T-helper 1 cell treated with Interleukin-12 subunit alpha and Interleukin-12 subunit beta and Interleukin-4 antibody, amounts not matched to agents 30 μg/mL and 1 μg/mL, for 36 hours (primary cell): ENCODE results near the gene NNMT.

Experiments used
- H3K27ac Mint-ChIP-seq: one replicate; pipeline ENCODE4 v1.8.0; 2021; ENCODE audit warnings: mild to moderate bottlenecking, mixed read lengths
- H3K27me3 Mint-ChIP-seq: one replicate; pipeline ENCODE4 v1.8.0; 2021; ENCODE audit warnings: low read depth, mixed read lengths
- H3K36me3 Mint-ChIP-seq: one replicate; pipeline ENCODE4 v1.8.0; 2021; ENCODE audit warnings: low read depth, mixed read lengths
- H3K4me1 Mint-ChIP-seq: one replicate; pipeline ENCODE4 v1.8.0; 2021; ENCODE audit warnings: low read depth, mixed read lengths
- H3K4me3 Mint-ChIP-seq: one replicate; pipeline ENCODE4 v1.8.0; 2021; ENCODE audit warnings: mild to moderate bottlenecking, moderate library complexity, mixed read lengths
- H3K9me3 Mint-ChIP-seq: one replicate; pipeline ENCODE4 v1.8.0; 2021; ENCODE audit warnings: mixed read lengths

Gene NNMT

DNA sequence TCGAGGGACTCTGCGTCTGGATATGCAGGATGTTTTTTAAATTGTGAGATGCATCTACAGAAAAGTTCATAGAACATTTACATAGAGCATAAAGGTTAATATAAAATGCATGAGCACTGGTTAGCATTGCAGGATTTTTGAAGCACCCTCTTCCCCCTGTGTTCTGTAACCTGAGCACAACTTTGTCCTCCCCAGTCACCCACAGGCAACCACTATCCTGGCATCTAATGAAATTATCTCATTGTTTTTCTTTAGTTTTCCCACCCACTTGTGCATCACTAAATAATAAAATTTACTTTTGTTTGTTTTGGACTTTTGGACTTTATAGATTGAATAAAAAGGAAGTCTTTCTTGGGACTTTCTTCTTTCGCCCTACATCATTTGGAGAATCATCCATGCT, 10.0 kb upstream of the NNMT start:
- Mint-ChIP-seq H3K27me3 (peaks cover 19% of the 10 kb centered on the region), H3K4me3 (no peak overlapping the region), H3K9me3 (no peaks in the 10 kb centered on the region), H3K36me3 (no peaks in the 10 kb centered on the region), H3K27ac (no peak overlapping the region), H3K4me1 (peaks cover 3% of the 10 kb centered on the region)

DNA sequence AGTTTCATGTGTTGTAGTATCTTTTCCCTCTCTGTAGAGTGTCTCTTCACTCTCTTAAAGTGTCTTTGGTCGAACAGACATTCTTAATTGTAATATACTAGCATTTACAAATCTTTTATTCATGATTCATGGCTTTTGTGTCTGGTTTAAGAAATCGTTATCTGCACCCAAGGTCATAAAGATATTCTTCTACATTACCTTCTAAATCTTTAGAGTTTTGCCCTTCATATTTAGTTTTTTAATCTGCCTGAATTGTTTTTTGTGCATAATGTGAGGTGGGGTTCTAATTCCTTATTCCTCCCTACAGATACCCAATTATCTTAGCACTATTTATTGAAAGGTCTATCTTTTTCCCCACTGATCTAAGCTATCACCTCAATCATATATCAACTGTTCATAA, 9.0 kb upstream of the NNMT start:
- Mint-ChIP-seq H3K36me3 (no peaks in the 10 kb centered on the region), H3K27me3 (peaks cover 19% of the 10 kb centered on the region), H3K4me3 (no peak overlapping the region), H3K4me1 (peaks cover 6% of the 10 kb centered on the region), H3K9me3 (no peaks in the 10 kb centered on the region), H3K27ac (no peak overlapping the region)

DNA sequence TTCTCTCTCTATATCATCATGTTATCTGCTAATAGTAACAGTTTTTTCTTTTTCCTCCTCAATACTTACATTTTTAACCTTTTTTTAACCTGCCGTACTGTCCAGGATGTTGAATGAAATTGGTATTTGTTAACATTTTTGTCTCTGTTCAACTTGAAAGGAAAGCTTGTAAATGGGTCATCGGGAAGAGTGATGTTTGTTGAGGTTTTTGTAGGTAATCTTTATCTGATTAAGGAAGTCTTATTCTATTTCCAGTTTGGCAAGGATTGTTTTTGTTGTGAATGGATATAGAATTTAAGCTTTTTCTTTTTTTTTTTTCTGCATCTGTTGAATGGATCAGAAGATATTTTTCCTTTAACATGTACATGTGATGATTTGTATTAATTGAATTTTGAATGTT, 8.1 kb upstream of the NNMT start:
- Mint-ChIP-seq H3K27me3 (peaks cover 19% of the 10 kb centered on the region), H3K27ac (no peak overlapping the region), H3K36me3 (no peaks in the 10 kb centered on the region), H3K4me3 (no peak overlapping the region), H3K9me3 (no peaks in the 10 kb centered on the region), H3K4me1 (peaks cover 6% of the 10 kb centered on the region)

DNA sequence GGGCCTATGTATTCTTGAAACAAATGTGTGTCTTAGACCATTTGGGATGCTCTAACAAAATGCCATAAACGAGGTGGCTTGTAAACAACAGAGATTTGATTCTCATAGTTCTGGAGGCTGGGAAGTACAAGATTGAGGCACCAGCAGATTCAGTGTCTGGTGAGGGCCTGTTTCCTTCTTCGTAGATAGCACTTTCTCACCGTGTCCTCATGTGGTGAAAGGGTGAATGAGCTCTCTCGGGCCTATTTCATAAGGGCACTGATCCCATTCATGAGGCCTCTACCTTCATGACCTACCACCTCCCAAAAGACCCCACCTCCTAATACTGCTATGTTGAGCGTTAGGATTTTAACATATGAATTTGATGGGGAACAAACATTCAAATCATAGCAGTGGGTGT, 6.4 kb upstream of the NNMT start:
- no peaks in the 10 kb centered on the region for H3K36me3 Mint-ChIP-seq
- H3K4me1 Mint-ChIP-seq = peaks cover 6% of the 10 kb centered on the region

DNA sequence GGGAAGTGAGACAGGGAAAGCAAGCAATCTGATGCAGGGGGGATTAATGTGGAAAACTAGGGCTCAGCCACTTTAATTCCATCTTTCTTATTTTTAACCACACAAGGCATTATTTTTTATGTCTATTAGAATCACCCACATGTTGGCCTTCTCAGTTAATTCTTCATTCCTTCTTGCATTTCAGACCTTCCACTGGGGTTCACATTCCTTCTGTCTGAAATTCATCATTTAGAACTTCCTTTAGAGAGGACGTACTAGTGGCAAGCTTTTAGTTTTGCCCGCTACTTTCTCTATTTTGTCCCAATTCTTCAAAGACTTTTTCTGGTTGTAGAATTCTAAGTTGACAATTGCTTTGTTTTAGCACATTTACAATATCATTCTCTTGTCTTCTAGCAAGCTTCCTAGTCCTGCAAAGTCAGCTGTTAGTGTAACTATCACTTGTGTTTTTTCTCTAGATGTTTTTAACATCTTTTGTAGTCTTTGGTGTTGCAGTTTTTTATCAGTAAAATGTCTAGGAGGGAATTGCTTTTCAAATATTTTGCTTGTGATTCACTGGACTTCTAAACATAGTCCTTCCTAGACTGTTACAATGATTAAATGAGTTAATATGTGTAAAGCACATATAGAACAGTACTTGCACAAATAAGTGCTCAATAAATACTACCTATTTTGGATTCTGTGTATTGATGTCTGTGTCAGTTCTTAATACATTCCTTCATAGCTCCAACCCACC, 5.5 kb upstream of the NNMT start:
- H3K27me3 Mint-ChIP-seq = peaks cover 19% of the 10 kb centered on the region
- peaks cover 6% of the 10 kb centered on the region for H3K4me1 Mint-ChIP-seq
- no peak overlapping the region for H3K4me3 Mint-ChIP-seq
- no peaks in the 10 kb centered on the region for H3K36me3 Mint-ChIP-seq
- no peak overlapping the region for H3K27ac Mint-ChIP-seq
- no peaks in the 10 kb centered on the region for H3K9me3 Mint-ChIP-seq

More for the DNA sequence above, 6.4 kb upstream of the NNMT start:
- Mint-ChIP-seq H3K27ac (no peak overlapping the region), H3K4me3 (no peak overlapping the region), H3K27me3 (peaks cover 19% of the 10 kb centered on the region), H3K9me3 (no peaks in the 10 kb centered on the region)

DNA sequence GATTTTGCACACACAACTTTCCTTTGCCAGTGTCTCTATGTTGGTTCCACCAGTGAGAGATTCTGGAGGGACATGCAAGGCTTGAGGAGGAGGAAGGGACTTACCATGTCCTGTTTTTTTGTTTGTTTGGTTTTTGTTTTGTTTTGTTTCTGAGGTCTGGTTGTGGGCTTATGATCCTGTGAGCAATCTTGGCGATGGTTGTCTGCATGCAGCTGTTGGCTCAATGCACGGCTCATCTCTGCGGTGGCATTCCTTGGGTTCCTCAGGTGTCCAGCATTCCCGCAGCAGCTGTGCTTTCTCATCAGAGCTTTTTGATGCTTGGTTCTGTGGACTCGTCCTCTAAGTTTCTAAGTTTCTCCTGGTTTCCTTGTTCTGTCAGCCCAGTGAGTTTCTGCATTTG, 4.8 kb upstream of the NNMT start:
- no peak overlapping the region for H3K27ac Mint-ChIP-seq
- H3K4me3 Mint-ChIP-seq = no peak overlapping the region
- no peaks in the 10 kb centered on the region for H3K36me3 Mint-ChIP-seq
- H3K4me1 Mint-ChIP-seq = peaks cover 6% of the 10 kb centered on the region
- H3K27me3 Mint-ChIP-seq = peaks cover 22% of the 10 kb centered on the region
- no peaks in the 10 kb centered on the region for H3K9me3 Mint-ChIP-seq

DNA sequence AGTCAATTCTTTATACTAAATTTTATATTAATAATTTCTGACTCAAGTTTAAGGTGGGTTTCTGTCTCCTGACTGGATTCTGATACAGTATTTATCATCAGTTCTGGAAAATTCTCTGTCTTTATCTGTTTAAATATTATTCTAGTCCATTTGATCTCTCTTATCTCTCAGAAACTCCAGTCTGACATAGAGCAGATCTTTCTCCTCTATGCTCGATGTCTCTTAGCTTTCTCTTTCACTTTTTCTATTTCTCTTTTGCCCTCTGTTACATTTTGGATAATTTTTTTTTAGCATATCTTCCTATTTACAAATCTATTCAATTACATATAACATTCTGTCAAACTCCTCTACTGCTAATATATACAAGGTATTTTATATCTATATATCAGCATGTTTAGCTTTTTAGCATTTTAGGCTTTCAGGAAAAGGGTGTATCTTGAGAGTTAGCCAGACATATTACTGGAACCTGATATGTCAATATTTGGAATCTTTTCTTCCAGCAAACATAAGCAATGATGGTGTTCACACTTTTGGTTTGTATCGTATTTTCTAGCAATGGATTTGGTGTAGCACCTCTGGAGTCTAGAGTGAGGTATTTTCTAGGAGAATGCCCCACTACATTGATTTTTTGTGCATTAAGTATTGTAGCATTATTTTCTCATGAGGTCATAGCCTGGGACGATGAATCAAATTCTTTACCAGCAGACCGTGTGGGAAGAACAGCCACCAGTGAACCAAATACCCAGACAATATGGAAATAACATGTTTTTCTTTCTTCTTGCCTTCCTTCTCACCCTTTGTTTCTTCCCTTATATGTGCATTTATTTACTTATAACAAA, 4.1 kb upstream of the NNMT start:
- no peak overlapping the region for H3K27ac Mint-ChIP-seq
- H3K4me3 Mint-ChIP-seq = peak overlapping the region; percentile 12
- no peaks in the 10 kb centered on the region for H3K9me3 Mint-ChIP-seq
- H3K4me1 Mint-ChIP-seq = peaks cover 6% of the 10 kb centered on the region
- peaks cover 20% of the 10 kb centered on the region for H3K27me3 Mint-ChIP-seq
- no peaks in the 10 kb centered on the region for H3K36me3 Mint-ChIP-seq

DNA sequence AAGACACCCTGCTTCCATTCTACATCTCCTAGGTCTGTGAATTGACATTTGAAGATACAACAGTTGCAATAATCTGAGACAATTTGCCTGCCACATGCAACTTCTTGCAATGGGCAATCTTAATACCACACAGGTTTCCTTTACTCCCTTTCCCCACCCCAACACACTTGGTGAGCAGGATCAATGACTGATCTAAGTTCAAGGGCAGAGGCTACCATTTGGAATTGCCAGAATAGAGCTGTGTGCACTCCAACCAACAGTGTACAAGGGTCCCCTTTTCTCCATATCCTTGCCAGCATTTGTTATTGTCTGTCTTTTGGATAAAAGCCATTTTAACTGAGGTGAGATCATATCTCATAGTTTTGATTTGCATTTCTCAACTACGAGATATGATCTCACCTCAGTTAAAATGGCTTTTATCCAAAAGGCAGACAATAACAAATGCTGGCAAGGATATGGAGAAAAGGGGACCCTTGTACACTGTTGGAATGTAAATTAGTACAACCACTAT, 2.9 kb upstream of the NNMT start:
- peaks cover 4% of the 10 kb centered on the region for H3K4me1 Mint-ChIP-seq
- H3K27ac Mint-ChIP-seq = no peak overlapping the region
- H3K9me3 Mint-ChIP-seq = no peaks in the 10 kb centered on the region
- H3K36me3 Mint-ChIP-seq = no peaks in the 10 kb centered on the region
- peaks cover 16% of the 10 kb centered on the region for H3K27me3 Mint-ChIP-seq
- no peak overlapping the region for H3K4me3 Mint-ChIP-seq

DNA sequence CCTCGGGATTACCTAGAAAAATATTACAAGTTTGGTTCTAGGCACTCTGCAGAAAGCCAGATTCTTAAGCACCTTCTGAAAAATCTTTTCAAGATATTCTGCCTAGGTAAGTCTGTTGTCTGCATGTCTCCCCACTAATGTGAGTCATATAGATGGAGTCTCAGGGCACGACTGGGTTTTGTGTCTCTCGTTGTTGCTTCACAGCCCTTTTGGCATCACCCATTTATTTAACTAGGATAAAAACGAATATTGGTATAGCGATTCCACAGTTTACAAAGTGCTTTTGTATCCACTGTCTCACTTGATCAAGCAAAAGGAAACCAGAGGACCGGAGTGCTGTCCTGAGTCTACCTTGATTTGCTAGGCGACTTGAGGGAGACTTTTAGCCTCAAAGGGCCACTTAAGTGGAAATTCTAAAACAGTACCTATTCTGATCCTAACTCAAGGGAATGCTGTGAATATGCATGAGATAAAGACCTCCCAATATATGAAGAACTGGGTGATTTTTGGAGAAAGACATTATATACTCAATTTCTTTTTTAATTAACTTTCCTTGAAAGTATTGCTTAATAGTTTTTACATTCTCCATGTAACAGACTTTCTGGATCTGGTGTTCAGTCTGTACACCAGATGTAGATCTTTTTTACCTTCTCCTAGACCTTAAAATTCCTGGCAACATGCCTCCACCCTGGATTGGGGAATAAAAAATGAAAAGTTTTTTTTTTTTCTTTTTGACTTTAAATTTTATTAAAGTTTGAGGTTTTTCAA, 590 bp downstream of the NNMT start:
- H3K9me3 Mint-ChIP-seq = peaks cover 5% of the 10 kb centered on the region
- peaks cover 10% of the 10 kb centered on the region for H3K27me3 Mint-ChIP-seq
- H3K4me1 Mint-ChIP-seq = peaks cover 2% of the 10 kb centered on the region
- H3K4me3 Mint-ChIP-seq = no peak overlapping the region
- H3K36me3 Mint-ChIP-seq = no peaks in the 10 kb centered on the region
- no peak overlapping the region for H3K27ac Mint-ChIP-seq

DNA sequence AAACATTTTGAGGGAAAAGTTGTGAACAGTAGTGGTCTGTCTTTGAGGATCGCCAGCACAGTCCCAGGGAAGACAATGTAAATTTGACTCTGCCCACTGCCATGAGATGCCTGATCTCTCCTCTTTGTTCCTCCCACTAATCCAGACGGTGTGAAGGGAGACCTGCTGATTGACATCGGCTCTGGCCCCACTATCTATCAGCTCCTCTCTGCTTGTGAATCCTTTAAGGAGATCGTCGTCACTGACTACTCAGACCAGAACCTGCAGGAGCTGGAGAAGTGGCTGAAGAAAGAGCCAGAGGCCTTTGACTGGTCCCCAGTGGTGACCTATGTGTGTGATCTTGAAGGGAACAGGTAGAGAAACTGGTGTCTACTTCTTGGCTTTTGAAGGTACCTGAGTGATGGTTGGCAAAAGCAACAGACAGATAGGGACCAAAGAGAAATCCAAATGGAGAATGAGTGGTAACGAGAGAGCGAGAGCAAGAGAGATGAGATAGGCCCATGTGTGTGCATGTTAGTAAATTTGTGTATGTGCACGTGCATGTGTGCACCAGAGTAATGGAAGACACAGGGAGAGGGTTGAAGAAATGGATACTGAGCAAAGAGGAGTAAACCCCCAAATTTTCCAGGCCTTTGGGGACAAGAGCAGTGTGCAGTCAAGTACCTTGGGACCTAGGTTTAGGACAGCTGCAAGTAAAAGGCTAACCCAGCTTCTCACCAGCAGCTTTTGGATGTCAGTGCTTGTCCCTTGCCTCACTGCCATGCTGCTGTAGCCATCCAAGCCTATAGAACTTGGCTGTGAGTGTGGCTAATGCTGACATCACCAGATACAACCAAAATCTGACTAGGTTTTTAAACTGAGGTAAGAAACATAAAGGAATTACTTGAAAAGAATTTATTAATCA, 1.9 kb downstream of the NNMT start:
- peaks cover 15% of the 10 kb centered on the region for H3K27me3 Mint-ChIP-seq
- peaks cover 5% of the 10 kb centered on the region for H3K9me3 Mint-ChIP-seq
- no peak overlapping the region for H3K4me3 Mint-ChIP-seq
- H3K27ac Mint-ChIP-seq = no peak overlapping the region
- H3K36me3 Mint-ChIP-seq = no peaks in the 10 kb centered on the region
- H3K4me1 Mint-ChIP-seq = no peaks in the 10 kb centered on the region

DNA sequence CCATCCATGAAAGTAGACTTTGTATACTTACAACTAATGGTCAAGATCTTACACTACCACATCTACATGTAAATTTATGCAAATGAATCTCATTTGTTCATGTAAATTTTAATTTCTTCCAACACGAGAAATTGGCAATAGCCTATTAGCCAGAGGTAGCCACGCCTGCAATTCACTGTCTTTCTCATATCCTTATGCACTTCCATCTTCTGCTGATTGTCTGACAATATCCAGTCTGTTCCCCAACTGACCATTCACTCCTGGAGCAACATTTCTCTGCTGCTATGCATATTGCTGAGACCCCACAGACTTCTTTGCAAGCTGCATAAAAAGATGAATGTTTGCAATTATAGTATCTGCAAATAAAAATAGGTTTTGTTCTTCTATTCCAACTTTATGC, 2.5 kb downstream of the NNMT start:
- Mint-ChIP-seq H3K4me3 (no peak overlapping the region), H3K4me1 (no peaks in the 10 kb centered on the region), H3K27me3 (peaks cover 15% of the 10 kb centered on the region), H3K27ac (no peak overlapping the region), H3K9me3 (peaks cover 5% of the 10 kb centered on the region), H3K36me3 (no peaks in the 10 kb centered on the region)

DNA sequence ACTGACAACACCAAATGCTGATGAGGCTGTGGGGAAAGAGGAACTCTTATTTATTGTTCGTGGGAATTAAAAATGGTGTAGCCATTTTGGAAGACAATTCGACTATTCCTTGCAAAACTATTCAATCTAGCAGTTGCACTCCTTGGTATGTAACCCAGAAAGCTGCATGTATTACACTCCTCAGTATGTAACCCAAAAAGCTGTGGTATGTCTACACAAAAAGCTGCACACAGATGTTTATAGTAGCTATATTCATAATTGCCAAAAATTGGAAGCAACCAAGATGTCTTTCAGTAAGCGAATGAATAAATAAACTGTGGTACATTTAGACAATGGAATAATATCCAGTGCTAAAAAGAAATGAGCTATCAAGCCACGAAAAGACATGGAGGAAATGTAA, 4.9 kb downstream of the NNMT start:
- Mint-ChIP-seq H3K4me1 (no peaks in the 10 kb centered on the region), H3K9me3 (peaks cover 5% of the 10 kb centered on the region), H3K4me3 (no peak overlapping the region), H3K36me3 (no peaks in the 10 kb centered on the region), H3K27me3 (peaks cover 17% of the 10 kb centered on the region), H3K27ac (no peak overlapping the region)

DNA sequence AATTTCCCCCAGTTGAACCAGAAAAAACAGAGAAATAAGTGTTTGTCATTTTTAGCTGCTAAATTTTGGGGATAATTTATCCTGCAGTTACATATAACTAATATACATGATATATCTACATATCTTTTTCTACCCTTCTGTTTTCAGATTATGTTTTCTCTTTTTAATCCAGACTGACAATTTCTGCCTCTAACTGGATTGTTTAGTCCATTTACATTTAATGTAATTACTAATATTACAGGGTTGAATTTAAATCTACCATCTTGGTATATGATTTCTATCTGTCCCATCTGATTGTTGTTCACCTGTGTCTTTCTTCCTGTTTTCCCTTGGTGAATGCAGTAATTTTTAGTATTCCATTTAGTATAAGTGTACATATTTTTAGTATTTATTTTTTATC, 5.7 kb downstream of the NNMT start:
- Mint-ChIP-seq H3K27ac (no peak overlapping the region), H3K27me3 (peaks cover 16% of the 10 kb centered on the region), H3K4me3 (no peak overlapping the region), H3K36me3 (no peaks in the 10 kb centered on the region), H3K9me3 (peaks cover 5% of the 10 kb centered on the region), H3K4me1 (no peaks in the 10 kb centered on the region)

DNA sequence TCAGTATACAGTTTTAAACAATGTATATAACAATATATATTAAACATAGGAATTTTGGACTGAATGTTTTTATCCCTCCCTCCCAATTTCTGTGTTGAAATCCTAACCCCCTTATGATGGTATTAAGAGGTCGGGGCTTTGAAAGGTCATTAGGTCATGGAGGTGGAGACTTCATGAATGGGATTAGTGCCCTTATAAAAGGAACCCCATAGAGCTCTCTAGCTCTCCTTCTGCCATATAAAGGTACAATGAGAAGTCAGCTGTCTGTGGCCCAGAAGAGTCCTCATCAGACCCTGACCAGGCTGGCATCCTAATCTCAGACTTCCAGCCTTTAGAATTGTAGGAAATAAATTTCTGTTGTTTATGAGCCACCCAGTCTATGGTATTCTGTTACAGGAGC, 6.5 kb downstream of the NNMT start:
- H3K36me3 Mint-ChIP-seq = no peaks in the 10 kb centered on the region
- H3K4me1 Mint-ChIP-seq = peaks cover 5% of the 10 kb centered on the region
- H3K27ac Mint-ChIP-seq = no peak overlapping the region
- no peak overlapping the region for H3K4me3 Mint-ChIP-seq
- H3K9me3 Mint-ChIP-seq = peaks cover 5% of the 10 kb centered on the region
- peaks cover 22% of the 10 kb centered on the region for H3K27me3 Mint-ChIP-seq
